ENCODE data around the gene LPCAT2. TPM values are rescaled to one million over a fixed set of nuclear protein-coding genes. Genes with fewer than 3 reads are reported as not detected.

LPCAT2 gene
- total and polyA plus RNA-seq, 7 donors, result 1.0 to 4.3 (median 2.1) TPM

GRCh38 chr16:55479430-55480140, 29.3 kb upstream of the LPCAT2 start:
- Histone ChIP-seq H3K27me3 (ENCODE audit: insufficient read depth in 3 of 3, low read length in 2 of 3) (peaks cover 0 to 43% (median 12%) of the 10 kb centered on the region in 3 donors), H3K9me3 (no peaks in the 10 kb centered on the region), H3K27ac (peak overlapping the region; percentile 55), H3K4me1 (peaks cover 9% of the 10 kb centered on the region), H3K36me3 (ENCODE audit: insufficient read depth in 1 of 2, low read depth in 1 of 2) (no peaks in the 10 kb centered on the region), H3K4me3 (peak overlapping the region; percentile 65)
- TF ChIP-seq CTCF (IDR thresholded peaks at IDR 0.05), result no peak
- DNase-seq, result no peak
- peak in 2 of 4 donors; percentile 5 to 16 for ATAC-seq
- WGBS, 3 donors, result 2 to 3% (median 3%) methylated on average over 30 to 41 of the region's 41 CpGs
- intact Hi-C loops (cut with DNase I), result loop anchor here in 1 of 2 donors (5.0 kb wide), 1 partner anchor 218 kb away; no protein-coding TSS in a partner anchor

- H3K36me3 ChIP-seq (ENCODE audit: insufficient read depth in 1 of 2, low read depth in 1 of 2), result peaks cover 0 to under 1% of the 10 kb centered on the region in 2 donors
- no peak for TF ChIP-seq CTCF (IDR thresholded peaks at IDR 0.05)
- WGBS, 3 donors, result 5 to 14% (median 13%) methylated on average over 19 to 25 of the region's 25 CpGs
- intact Hi-C loops (cut with DNase I), result no loop called here
- H3K27me3 ChIP-seq (ENCODE audit: insufficient read depth in 3 of 3, low read length in 2 of 3), result peaks cover 0 to 46% (median 12%) of the 10 kb centered on the region in 3 donors
- H3K4me3 ChIP-seq, result peak overlapping the region; percentile 65
- ATAC-seq, result peak; percentile 46 to 62 (median 60)
- H3K9me3 ChIP-seq, result no peaks in the 10 kb centered on the region
- DNase-seq, result peak; percentile 90 to 93
- H3K4me1 ChIP-seq, result peaks cover 9% of the 10 kb centered on the region
- no peak overlapping the region for H3K27ac ChIP-seq
Observed at GRCh38 chr16:55480228-55480655, 28.6 kb upstream of the LPCAT2 start.

- intact Hi-C loops (cut with DNase I), result no loop called here
- no peak for TF ChIP-seq CTCF (IDR thresholded peaks at IDR 0.05)
- no peak for ATAC-seq
- Histone ChIP-seq H3K27ac (no peak overlapping the region), H3K4me3 (peak overlapping the region; percentile 65), H3K4me1 (peaks cover 9% of the 10 kb centered on the region), H3K36me3 (ENCODE audit: insufficient read depth in 1 of 2, low read depth in 1 of 2) (peaks cover 0 to 4% of the 10 kb centered on the region in 2 donors), H3K27me3 (ENCODE audit: insufficient read depth in 3 of 3, low read length in 2 of 3) (peaks cover 0 to 46% (median 12%) of the 10 kb centered on the region in 3 donors), H3K9me3 (no peaks in the 10 kb centered on the region)
- WGBS, 3 donors, result 62 to 78% (median 74%) methylated on average over 4 of the region's 4 CpGs
- no peak for DNase-seq
Observed at GRCh38 chr16:55481023-55481422, 27.8 kb upstream of the LPCAT2 start.

- no peak for ATAC-seq
- Histone ChIP-seq H3K36me3 (ENCODE audit: insufficient read depth in 1 of 2, low read depth in 1 of 2) (peaks cover 0 to 4% of the 10 kb centered on the region in 2 donors), H3K27me3 (ENCODE audit: insufficient read depth in 3 of 3, low read length in 2 of 3) (peaks cover 0 to 46% (median 12%) of the 10 kb centered on the region in 3 donors), H3K27ac (no peak overlapping the region), H3K4me1 (peaks cover 9% of the 10 kb centered on the region), H3K9me3 (no peaks in the 10 kb centered on the region), H3K4me3 (no peak overlapping the region)
- 84 to 94% (median 91%) methylated on average over 2 of the region's 2 CpGs for WGBS, 3 donors
- TF ChIP-seq CTCF (IDR thresholded peaks at IDR 0.05), result no peak
- intact Hi-C loops (cut with DNase I), result no loop called here
- DNase-seq, result no peak
Observed at GRCh38 chr16:55482056-55482455, 26.8 kb upstream of the LPCAT2 start.
